Inflammatory macrophage treated with lipopolysaccharide for 4 hours (primary cell): ENCODE measurements around the gene STEAP1.

Experiments
- DNase-seq: peaks from one replicate; pipeline ENCODE4 v3.0.0-alpha.2; 2020

The STEAP1 gene

GRCh38 chr7:90213521-90213920, 59.3 kb downstream of the STEAP1 start:
- no peak for DNase-seq
